KOPT-K1 (cell line): ENCODE measurements around the gene YTHDC2.

Experiments
- H3K27ac ChIP-seq: fragments of 200-600 bp; sonication (generic); 2 replicates; pipeline ENCODE4 v1.5.1; 2016; ENCODE audit warnings: antibody characterized with exemption, mild to moderate bottlenecking, low read depth, low read length; ENCODE audit not compliant: poor library complexity, severe bottlenecking
- H3K36me3 ChIP-seq: fragments of 200-600 bp; sonication (generic); 2 replicates; pipeline ENCODE4 v1.5.1; 2017; ENCODE audit warnings: antibody characterized with exemption, mild to moderate bottlenecking, low read length, moderate library complexity; ENCODE audit not compliant: insufficient read depth
- H3K9me3 ChIP-seq: fragments of 200-600 bp; sonication (generic); 2 replicates; pipeline ENCODE4 v1.5.1; 2017; ENCODE audit warnings: antibody characterized with exemption, low read length, mild to moderate bottlenecking; ENCODE audit not compliant: insufficient read depth, poor library complexity, severe bottlenecking

YTHDC2 gene

GRCh38 chr5:113507601-113508000, 5.9 kb upstream of the YTHDC2 start:
- Histone ChIP-seq H3K27ac (no peak overlapping the region), H3K9me3 (no peaks in the 10 kb centered on the region), H3K36me3 (no peaks in the 10 kb centered on the region)

GRCh38 chr5:113508756-113509155, 4.7 kb upstream of the YTHDC2 start:
- no peak overlapping the region for H3K27ac ChIP-seq
- H3K9me3 ChIP-seq: no peaks in the 10 kb centered on the region
- no peaks in the 10 kb centered on the region for H3K36me3 ChIP-seq

- Histone ChIP-seq H3K36me3 (0 out of 2 replicates have a peak, but pooled peaks cover 7% of the 10 kb centered on the region), H3K27ac (no peak overlapping the region), H3K9me3 (no peaks in the 10 kb centered on the region)
These were observed 2.5 kb upstream of the YTHDC2 start for GRCh38 chr5:113510836-113511451.

GRCh38 chr5:113512341-113512740, 1.2 kb upstream of the YTHDC2 start:
- Histone ChIP-seq H3K27ac (no peak overlapping the region), H3K36me3 (peaks cover 19% of the 10 kb centered on the region), H3K9me3 (no peaks in the 10 kb centered on the region)

- Histone ChIP-seq H3K9me3 (no peaks in the 10 kb centered on the region), H3K36me3 (peaks cover 37% of the 10 kb centered on the region), H3K27ac (peak overlapping the region; percentile 83)
These were observed 768 bp downstream of the YTHDC2 start for GRCh38 chr5:113514289-113514635.

GRCh38 chr5:113518884-113519283, 5.4 kb downstream of the YTHDC2 start:
- H3K27ac ChIP-seq: no peak overlapping the region
- H3K36me3 ChIP-seq: peaks cover 54% of the 10 kb centered on the region
- H3K9me3 ChIP-seq: no peaks in the 10 kb centered on the region

GRCh38 chr5:113519412-113519811, 5.9 kb downstream of the YTHDC2 start:
- Histone ChIP-seq H3K27ac (no peak overlapping the region), H3K9me3 (no peaks in the 10 kb centered on the region), H3K36me3 (peaks cover 54% of the 10 kb centered on the region)

GRCh38 chr5:113520429-113520828, 6.9 kb downstream of the YTHDC2 start:
- Histone ChIP-seq H3K36me3 (peaks cover 54% of the 10 kb centered on the region), H3K27ac (no peak overlapping the region), H3K9me3 (no peaks in the 10 kb centered on the region)

GRCh38 chr5:113520899-113521298, 7.4 kb downstream of the YTHDC2 start:
- no peak overlapping the region for H3K27ac ChIP-seq
- H3K9me3 ChIP-seq: no peaks in the 10 kb centered on the region
- H3K36me3 ChIP-seq: peaks cover 54% of the 10 kb centered on the region

GRCh38 chr5:113523168-113523567, 9.7 kb downstream of the YTHDC2 start:
- Histone ChIP-seq H3K27ac (no peak overlapping the region), H3K9me3 (no peaks in the 10 kb centered on the region), H3K36me3 (peaks cover 53% of the 10 kb centered on the region)

- H3K36me3 ChIP-seq: peaks cover 54% of the 10 kb centered on the region
- peaks cover 17% of the 10 kb centered on the region for H3K9me3 ChIP-seq
- peak overlapping the region; percentile 28 for H3K27ac ChIP-seq
These were observed 11.4 kb downstream of the YTHDC2 start for GRCh38 chr5:113524927-113525326.

GRCh38 chr5:113526421-113526820, 12.9 kb downstream of the YTHDC2 start:
- peaks cover 32% of the 10 kb centered on the region for H3K9me3 ChIP-seq
- no peak overlapping the region for H3K27ac ChIP-seq
- peaks cover 55% of the 10 kb centered on the region for H3K36me3 ChIP-seq

GRCh38 chr5:113527746-113528145, 14.3 kb downstream of the YTHDC2 start:
- Histone ChIP-seq H3K36me3 (peaks cover 68% of the 10 kb centered on the region), H3K27ac (no peak overlapping the region), H3K9me3 (peaks cover 45% of the 10 kb centered on the region)

- peaks cover 90% of the 10 kb centered on the region for H3K36me3 ChIP-seq
- H3K27ac ChIP-seq: no peak overlapping the region
- peaks cover 55% of the 10 kb centered on the region for H3K9me3 ChIP-seq
These were observed 18.1 kb downstream of the YTHDC2 start for GRCh38 chr5:113531481-113532159.

- H3K36me3 ChIP-seq: peaks cover 86% of the 10 kb centered on the region
- H3K27ac ChIP-seq: no peak overlapping the region
- H3K9me3 ChIP-seq: peaks cover 4% of the 10 kb centered on the region
These were observed 24.8 kb downstream of the YTHDC2 start for GRCh38 chr5:113538313-113538712.

GRCh38 chr5:113546703-113547183, 33.2 kb downstream of the YTHDC2 start:
- peaks cover 96% of the 10 kb centered on the region for H3K36me3 ChIP-seq
- no peak overlapping the region for H3K27ac ChIP-seq
- no peaks in the 10 kb centered on the region for H3K9me3 ChIP-seq
